Keratinocyte (primary cell): ENCODE data around the gene NEUROG1. TPM values are rescaled to one million over a fixed set of nuclear protein-coding genes. Genes with fewer than 3 reads are reported as not detected.

Source experiments
- DNase-seq: peaks from one replicate; pipeline ENCODE4 v3.0.0-alpha.2; 2011; ENCODE audit warnings: low read depth, missing footprints, low spot score
- FAIRE-seq: peaks from 2 replicates; lab custom pipeline; 2011; peaks lifted over from hg19 to GRCh38; lab: Jason Lieb, UNC
- H2AFZ ChIP-seq: 2 replicates; pipeline ENCODE4 v1.6.0; 2012; ENCODE audit warnings: low read length, control low read depth, inconsistent platforms; ENCODE audit not compliant: control insufficient read depth
- H3K27ac ChIP-seq: 2 replicates; pipeline ENCODE4 v1.5.1; 2011; ENCODE audit warnings: low read length; ENCODE audit not compliant: control insufficient read depth, insufficient read depth
- H3K27me3 ChIP-seq: 3 replicates; pipeline ENCODE4 v1.6.0; 2011; ENCODE audit warnings: low read length; ENCODE audit not compliant: control insufficient read depth, insufficient read depth; ENCODE audit errors: extremely low read depth
- H3K36me3 ChIP-seq, 2 experiments: 2 replicates in 1 of 2; 3 replicates in 1 of 2; pipeline ENCODE4 v1.5.1; 2011; ENCODE audit warnings: low read length in 2 of 2, mild to moderate bottlenecking in 1 of 2; ENCODE audit not compliant: control insufficient read depth in 2 of 2, insufficient read depth in 2 of 2; ENCODE audit errors: extremely low read depth in 1 of 2
- H3K4me1 ChIP-seq: 3 replicates; pipeline ENCODE4 v1.5.1; 2011; ENCODE audit warnings: low read length; ENCODE audit not compliant: control insufficient read depth, insufficient read depth; ENCODE audit errors: extremely low read depth
- H3K4me2 ChIP-seq: 3 replicates; pipeline ENCODE4 v1.6.0; 2011; ENCODE audit warnings: low read depth, low read length; ENCODE audit not compliant: control insufficient read depth, insufficient read depth; ENCODE audit errors: extremely low read depth
- H3K4me3 ChIP-seq, 3 experiments: fragments of 200-600 bp in 1 of 3; sonication (generic) in 1 of 3; 2 replicates in 2 of 3; 3 replicates in 1 of 3; pipeline ENCODE4 v1.5.1; 2011 to 2016; ENCODE audit warnings: low read length in 3 of 3, mild to moderate bottlenecking in 3 of 3, control low read depth in 2 of 3, inconsistent platforms in 1 of 3, low read depth in 1 of 3, mixed read lengths in 1 of 3, mixed run types in 1 of 3, moderate library complexity in 1 of 3; ENCODE audit not compliant: control insufficient read depth in 2 of 3, insufficient read depth in 2 of 3; ENCODE audit errors: extremely low read depth in 1 of 3
- H3K79me2 ChIP-seq: 2 replicates; pipeline ENCODE4 v1.6.0; 2012; ENCODE audit warnings: low read length; ENCODE audit not compliant: control insufficient read depth, insufficient read depth
- H3K9ac ChIP-seq: 3 replicates; pipeline ENCODE4 v1.6.0; 2011; ENCODE audit warnings: low read length; ENCODE audit not compliant: control insufficient read depth, insufficient read depth; ENCODE audit errors: extremely low read depth
- H3K9me1 ChIP-seq: 3 replicates; pipeline ENCODE4 v1.6.0; 2011; ENCODE audit warnings: low read length; ENCODE audit not compliant: control insufficient read depth, insufficient read depth; ENCODE audit errors: extremely low read depth
- H3K9me3 ChIP-seq: 2 replicates; pipeline ENCODE4 v1.5.1; 2012; ENCODE audit warnings: low read depth, low read length; ENCODE audit not compliant: control insufficient read depth
- H4K20me1 ChIP-seq: 3 replicates; pipeline ENCODE4 v1.6.0; 2011; ENCODE audit warnings: low read length; ENCODE audit not compliant: control insufficient read depth, insufficient read depth; ENCODE audit errors: extremely low read depth
- EZH2 ChIP-seq: IDR thresholded peaks from one replicate; pipeline ENCODE4 v1.6.1; 2012; ENCODE audit warnings: inconsistent platforms, mild to moderate bottlenecking, low read length, moderate library complexity
- dilution Hi-C: fragments of 300-500 bp; cut with MboI; formaldehyde crosslinking; loops from one replicate; pipeline ENCODE4 v1.7.0; 2020; ENCODE audit warnings: low sequenced_read_pairs; ENCODE audit not compliant: extremely low pct_ligation_motif_present
- polyA plus RNA-seq, 5 experiments: library from polyadenylated mRNA; depleted of rRNA in 3 of 5; stranded (reverse) in 3 of 5; stranded (forward) in 1 of 5; unstranded in 1 of 5; fragments of >200 nt; gene quantifications; 1 replicate in 1 of 5; 2 replicates in 3 of 5; 3 replicates in 1 of 5; pipeline versions ENCODE4 v1.2.1 to v1.2.3, GENCODE V29; 2011 to 2012; ENCODE audit warnings: missing spikeins in 2 of 5, low read depth in 1 of 5, low replicate concordance in 1 of 5
- TF ChIP-seq, protein P1 (sequence below), 3 experiments: IDR thresholded peaks in 1 of 3; conservative IDR thresholded peaks in 1 of 3; optimal IDR thresholded peaks in 1 of 3; 2 replicates in 2 of 3; 3 replicates in 1 of 3; pipeline versions ENCODE3 to v1.5.1; 2011; ENCODE audit warnings: low read length in 3 of 3, mild to moderate bottlenecking in 3 of 3, moderate library complexity in 2 of 3, control low read depth in 1 of 3, inconsistent platforms in 1 of 3; ENCODE audit not compliant: insufficient read depth in 2 of 3; ENCODE audit errors: extremely low read depth in 1 of 3

Gene NEUROG1
- polyA plus RNA-seq, 1 donor (not counting 4 experiments of a cell fraction or from before 2014, with no cell fraction given) = not detected

DNA sequence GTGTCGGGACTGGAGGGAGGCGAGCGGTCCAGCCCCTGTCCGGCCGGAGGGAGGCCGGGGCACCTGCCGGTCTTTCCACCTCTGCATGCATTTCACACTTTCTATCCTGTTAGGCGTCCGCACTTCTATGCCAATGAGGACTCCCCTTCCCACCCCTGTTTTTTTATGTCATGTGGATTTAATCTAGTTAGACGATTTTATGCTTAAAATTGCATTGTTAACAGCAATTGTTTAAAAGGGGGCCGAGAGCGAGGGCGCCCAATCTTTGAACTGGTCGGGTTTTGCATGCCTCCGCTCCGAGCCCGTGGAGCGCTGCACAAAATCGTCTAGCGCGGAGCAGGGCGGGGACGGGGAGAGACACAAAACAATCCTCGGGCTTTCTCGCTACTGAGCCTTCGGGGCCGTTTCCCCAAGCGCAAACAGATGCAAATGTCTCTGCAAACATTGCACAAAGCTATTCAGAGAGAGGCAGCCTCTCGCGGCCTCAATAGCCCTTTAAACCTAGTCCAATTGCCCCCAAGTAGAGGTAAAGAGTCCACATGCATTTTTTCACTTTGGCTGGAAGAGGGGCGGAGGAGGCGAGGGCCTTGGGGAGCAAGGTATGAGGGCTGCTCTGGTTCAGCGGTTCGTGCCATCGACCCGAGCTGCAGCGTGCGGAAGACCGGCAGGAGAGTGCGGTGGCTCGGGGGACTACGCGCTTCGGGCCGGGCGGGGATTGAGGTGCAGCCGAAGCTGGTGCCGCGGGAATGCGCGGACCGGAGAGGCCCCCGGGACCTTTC is 46.1 kb downstream of the NEUROG1 start:
- H3K9me1 ChIP-seq = peaks cover 2% of the 10 kb centered on the region
- H3K27ac ChIP-seq = no peak overlapping the region
- peak overlapping the region in 1 of 3 experiments; percentile 34 for H3K4me3 ChIP-seq
- H3K9ac ChIP-seq = no peak overlapping the region
- dilution Hi-C loops = no loop called here
- no peaks in the 10 kb centered on the region for H3K36me3 ChIP-seq
- peaks cover 41% of the 10 kb centered on the region for H3K4me1 ChIP-seq
- H3K9me3 ChIP-seq = no peaks in the 10 kb centered on the region
- no peak overlapping the region for H3K4me2 ChIP-seq
- no peak overlapping the region for H2AFZ ChIP-seq
- H4K20me1 ChIP-seq = no peaks in the 10 kb centered on the region
- no peak for FAIRE-seq
- no peaks in the 10 kb centered on the region for H3K27me3 ChIP-seq
- no peak for DNase-seq
- H3K79me2 ChIP-seq = no peaks in the 10 kb centered on the region
- TF ChIP-seq EZH2 = no peak
- TF ChIP-seq, protein P1, sequence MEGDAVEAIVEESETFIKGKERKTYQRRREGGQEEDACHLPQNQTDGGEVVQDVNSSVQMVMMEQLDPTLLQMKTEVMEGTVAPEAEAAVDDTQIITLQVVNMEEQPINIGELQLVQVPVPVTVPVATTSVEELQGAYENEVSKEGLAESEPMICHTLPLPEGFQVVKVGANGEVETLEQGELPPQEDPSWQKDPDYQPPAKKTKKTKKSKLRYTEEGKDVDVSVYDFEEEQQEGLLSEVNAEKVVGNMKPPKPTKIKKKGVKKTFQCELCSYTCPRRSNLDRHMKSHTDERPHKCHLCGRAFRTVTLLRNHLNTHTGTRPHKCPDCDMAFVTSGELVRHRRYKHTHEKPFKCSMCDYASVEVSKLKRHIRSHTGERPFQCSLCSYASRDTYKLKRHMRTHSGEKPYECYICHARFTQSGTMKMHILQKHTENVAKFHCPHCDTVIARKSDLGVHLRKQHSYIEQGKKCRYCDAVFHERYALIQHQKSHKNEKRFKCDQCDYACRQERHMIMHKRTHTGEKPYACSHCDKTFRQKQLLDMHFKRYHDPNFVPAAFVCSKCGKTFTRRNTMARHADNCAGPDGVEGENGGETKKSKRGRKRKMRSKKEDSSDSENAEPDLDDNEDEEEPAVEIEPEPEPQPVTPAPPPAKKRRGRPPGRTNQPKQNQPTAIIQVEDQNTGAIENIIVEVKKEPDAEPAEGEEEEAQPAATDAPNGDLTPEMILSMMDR (optimal IDR thresholded peaks at IDR 0.05 in 1 of 3, IDR thresholded peaks at IDR 0.05 in 1 of 3, conservative IDR thresholded peaks at IDR 0.05 in 1 of 3; ENCODE audit: extremely low read depth in 1 of 3, insufficient read depth in 2 of 3, low read length in 3 of 3) = no peak

DNA sequence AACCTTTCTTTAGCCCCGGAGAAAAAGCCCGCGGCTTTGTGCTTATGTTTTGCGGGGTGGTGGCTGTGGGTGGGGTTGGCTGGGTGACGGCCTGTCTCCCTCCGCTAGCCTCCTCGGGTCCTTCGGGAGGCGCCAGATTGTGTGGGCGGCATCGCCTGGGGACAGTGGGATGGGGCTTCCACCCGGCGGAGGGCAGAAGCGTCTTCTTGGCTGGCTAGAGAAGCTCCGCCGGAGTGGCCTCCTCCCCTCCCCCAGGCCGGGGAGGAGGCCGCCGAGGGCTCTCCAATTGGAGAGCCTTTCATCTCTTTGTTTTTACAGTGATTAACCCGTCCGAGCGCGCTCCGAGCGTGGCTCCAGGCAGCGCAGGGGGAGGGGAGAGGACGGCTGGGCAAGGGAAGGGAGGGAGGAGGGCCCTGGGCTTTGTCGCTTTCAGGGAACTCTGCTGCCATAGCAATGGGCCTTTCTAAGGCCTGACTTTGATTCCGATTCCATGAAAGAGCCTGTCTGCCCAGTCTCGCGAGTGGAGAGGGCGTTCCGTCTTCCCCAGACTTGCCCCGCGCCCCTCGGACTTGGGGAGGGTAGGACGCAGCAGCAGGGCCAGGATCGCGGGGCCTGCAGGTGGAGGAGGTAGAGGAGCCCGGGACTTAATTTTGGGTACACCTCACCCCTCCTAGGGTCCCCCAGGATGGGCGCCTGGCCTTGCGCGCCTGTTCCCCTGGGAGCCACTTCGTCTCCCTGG is 46.9 kb downstream of the NEUROG1 start:
- no peaks in the 10 kb centered on the region for H3K9me3 ChIP-seq
- no peaks in the 10 kb centered on the region for H3K27me3 ChIP-seq
- no peaks in the 10 kb centered on the region for H3K79me2 ChIP-seq
- no peak for TF ChIP-seq EZH2
- TF ChIP-seq, protein P1 (optimal IDR thresholded peaks at IDR 0.05 in 1 of 3, IDR thresholded peaks at IDR 0.05 in 1 of 3, conservative IDR thresholded peaks at IDR 0.05 in 1 of 3; ENCODE audit: extremely low read depth in 1 of 3, insufficient read depth in 2 of 3, low read length in 3 of 3) = no peak
- peaks cover 34% of the 10 kb centered on the region for H3K4me1 ChIP-seq
- H2AFZ ChIP-seq = peak overlapping the region; percentile 62
- H3K9me1 ChIP-seq = peaks cover 2% of the 10 kb centered on the region
- no peak overlapping the region for H3K27ac ChIP-seq
- no peak for DNase-seq
- no peak overlapping the region for H3K9ac ChIP-seq
- no peaks in the 10 kb centered on the region for H4K20me1 ChIP-seq
- peak overlapping the region in 2 of 3 experiments; percentile 34 to 47 for H3K4me3 ChIP-seq
- dilution Hi-C loops = no loop called here
- H3K36me3 ChIP-seq = no peaks in the 10 kb centered on the region
- FAIRE-seq = no peak
- H3K4me2 ChIP-seq = peak overlapping the region; percentile 73
